Ishikawa (cell line): ENCODE measurements around the gene PDE1C.

Experiments
- CEBPB ChIP-seq: IDR thresholded peaks from 2 replicates; pipeline ENCODE4 v1.6.1; 2012
- CREB1 ChIP-seq: IDR thresholded peaks from 2 replicates; pipeline ENCODE4 v1.6.1; 2012; ENCODE audit warnings: low read depth
- EGR1 ChIP-seq: IDR thresholded peaks from 2 replicates; pipeline ENCODE4 v1.6.1; 2012
- EP300 ChIP-seq: IDR thresholded peaks from 2 replicates; pipeline ENCODE4 v1.6.1; 2012; ENCODE audit warnings: borderline replicate concordance
- FOXM1 ChIP-seq: IDR thresholded peaks from 2 replicates; pipeline ENCODE4 v1.6.1; 2012; ENCODE audit warnings: low read depth, borderline replicate concordance
- NFIC ChIP-seq: IDR thresholded peaks from 2 replicates; pipeline ENCODE4 v1.6.1; 2012
- RAD21 ChIP-seq: IDR thresholded peaks from 2 replicates; pipeline ENCODE4 v1.6.1; 2012; ENCODE audit warnings: low read depth
- TAF1 ChIP-seq: IDR thresholded peaks from 2 replicates; pipeline ENCODE4 v1.6.1; 2012; ENCODE audit warnings: low read depth, mild to moderate bottlenecking
- TCF12 ChIP-seq: IDR thresholded peaks from 2 replicates; pipeline ENCODE4 v1.6.1; 2012; ENCODE audit warnings: low read depth
- TEAD4 ChIP-seq: IDR thresholded peaks from 2 replicates; pipeline ENCODE4 v1.6.1; 2012
- YY1 ChIP-seq: IDR thresholded peaks from 2 replicates; pipeline ENCODE4 v1.6.1; 2012; ENCODE audit warnings: low read depth
- TF ChIP-seq, protein P1 (sequence below): IDR thresholded peaks from 2 replicates; pipeline ENCODE4 v1.6.1; 2012; ENCODE audit warnings: low read depth, mild to moderate bottlenecking
- TF ChIP-seq, protein P2 (sequence below): IDR thresholded peaks from 2 replicates; pipeline ENCODE4 v1.6.1; 2012
- TF ChIP-seq, protein P3 (sequence below): IDR thresholded peaks from 2 replicates; pipeline ENCODE4 v1.6.1; 2012

DNA sequence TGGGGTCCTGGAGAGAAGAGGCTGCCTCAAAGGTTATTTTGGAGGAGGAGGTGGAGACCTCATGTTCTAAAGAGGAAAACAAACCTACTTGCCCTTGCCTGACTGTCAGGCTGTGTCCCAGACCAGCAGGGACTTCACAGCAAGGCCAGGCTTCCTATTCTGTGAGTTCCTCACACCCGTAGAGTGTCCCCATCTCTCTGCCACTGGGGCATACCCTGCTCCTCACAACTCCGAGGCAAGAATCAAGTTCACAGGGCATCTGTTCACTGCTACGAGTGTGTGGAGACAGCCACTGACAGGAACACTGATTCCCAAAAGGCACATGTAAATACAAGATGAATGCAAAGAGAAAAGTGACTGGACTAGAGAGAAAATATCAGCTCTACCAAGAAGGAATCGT, 38.0 kb downstream of the PDE1C start:
- TF ChIP-seq YY1 (no peak), EP300 (no peak), CREB1 (no peak), TEAD4 (no peak), EGR1 (no peak), CEBPB (no peak), NFIC (no peak), RAD21 (no peak), TCF12 (no peak), TAF1 (no peak), FOXM1 (no peak)
- TF ChIP-seq, protein P1, sequence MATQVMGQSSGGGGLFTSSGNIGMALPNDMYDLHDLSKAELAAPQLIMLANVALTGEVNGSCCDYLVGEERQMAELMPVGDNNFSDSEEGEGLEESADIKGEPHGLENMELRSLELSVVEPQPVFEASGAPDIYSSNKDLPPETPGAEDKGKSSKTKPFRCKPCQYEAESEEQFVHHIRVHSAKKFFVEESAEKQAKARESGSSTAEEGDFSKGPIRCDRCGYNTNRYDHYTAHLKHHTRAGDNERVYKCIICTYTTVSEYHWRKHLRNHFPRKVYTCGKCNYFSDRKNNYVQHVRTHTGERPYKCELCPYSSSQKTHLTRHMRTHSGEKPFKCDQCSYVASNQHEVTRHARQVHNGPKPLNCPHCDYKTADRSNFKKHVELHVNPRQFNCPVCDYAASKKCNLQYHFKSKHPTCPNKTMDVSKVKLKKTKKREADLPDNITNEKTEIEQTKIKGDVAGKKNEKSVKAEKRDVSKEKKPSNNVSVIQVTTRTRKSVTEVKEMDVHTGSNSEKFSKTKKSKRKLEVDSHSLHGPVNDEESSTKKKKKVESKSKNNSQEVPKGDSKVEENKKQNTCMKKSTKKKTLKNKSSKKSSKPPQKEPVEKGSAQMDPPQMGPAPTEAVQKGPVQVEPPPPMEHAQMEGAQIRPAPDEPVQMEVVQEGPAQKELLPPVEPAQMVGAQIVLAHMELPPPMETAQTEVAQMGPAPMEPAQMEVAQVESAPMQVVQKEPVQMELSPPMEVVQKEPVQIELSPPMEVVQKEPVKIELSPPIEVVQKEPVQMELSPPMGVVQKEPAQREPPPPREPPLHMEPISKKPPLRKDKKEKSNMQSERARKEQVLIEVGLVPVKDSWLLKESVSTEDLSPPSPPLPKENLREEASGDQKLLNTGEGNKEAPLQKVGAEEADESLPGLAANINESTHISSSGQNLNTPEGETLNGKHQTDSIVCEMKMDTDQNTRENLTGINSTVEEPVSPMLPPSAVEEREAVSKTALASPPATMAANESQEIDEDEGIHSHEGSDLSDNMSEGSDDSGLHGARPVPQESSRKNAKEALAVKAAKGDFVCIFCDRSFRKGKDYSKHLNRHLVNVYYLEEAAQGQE, result no peak
- TF ChIP-seq, protein P2, sequence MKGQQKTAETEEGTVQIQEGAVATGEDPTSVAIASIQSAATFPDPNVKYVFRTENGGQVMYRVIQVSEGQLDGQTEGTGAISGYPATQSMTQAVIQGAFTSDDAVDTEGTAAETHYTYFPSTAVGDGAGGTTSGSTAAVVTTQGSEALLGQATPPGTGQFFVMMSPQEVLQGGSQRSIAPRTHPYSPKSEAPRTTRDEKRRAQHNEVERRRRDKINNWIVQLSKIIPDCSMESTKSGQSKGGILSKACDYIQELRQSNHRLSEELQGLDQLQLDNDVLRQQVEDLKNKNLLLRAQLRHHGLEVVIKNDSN, result no peak
- TF ChIP-seq, protein P3, sequence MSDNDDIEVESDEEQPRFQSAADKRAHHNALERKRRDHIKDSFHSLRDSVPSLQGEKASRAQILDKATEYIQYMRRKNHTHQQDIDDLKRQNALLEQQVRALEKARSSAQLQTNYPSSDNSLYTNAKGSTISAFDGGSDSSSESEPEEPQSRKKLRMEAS, result no peak
